ENCODE data around the gene RALGPS1. TPM values are rescaled to one million over a fixed set of nuclear protein-coding genes. Genes with fewer than 3 reads are reported as not detected.

The RALGPS1 gene
- total and polyA plus RNA-seq, 2 of the 8 experiments (the other 6 are each of a cell fraction or from before 2014, with no cell fraction given): 20.0 to 23.5 TPM

- Histone ChIP-seq H3K23me2 (ENCODE audit: low read depth, low read length) (no peaks in the 10 kb centered on the region), H2BK20ac (ENCODE audit: low read length) (no peak overlapping the region), H3K4ac (replicated peaks; ENCODE audit: insufficient read length, low read depth, low read length) (no peak overlapping the region), H3K56ac (replicated peaks; ENCODE audit: insufficient read length, low read depth, low read length) (no peak overlapping the region), H4K8ac (ENCODE audit: extremely low read depth, insufficient read depth, low read length) (no peak overlapping the region), H2AK5ac (ENCODE audit: low read depth, low read length) (no peak overlapping the region), H3K4me1 (replicated peaks in 1 of 4; ENCODE audit: control insufficient read depth in 3 of 4, insufficient read depth in 4 of 4, low read length in 3 of 4) (0 out of 7 replicates have a peak, but pooled peaks cover 0 to 2% (median 0%) of the 10 kb centered on the region in 4 experiments), H3K79me1 (ENCODE audit: low read depth, low read length) (peaks cover 4% of the 10 kb centered on the region), H3K27ac (ENCODE audit: low read depth, low read length) (no peak overlapping the region), H3K36me3 (ENCODE audit: control insufficient read depth in 2 of 4, insufficient read depth in 4 of 4, low read length in 3 of 4) (peaks cover 4 to 24% (median 15%) of the 10 kb centered on the region in 4 experiments; a peak in 5 of 8 replicates), H4K5ac (ENCODE audit: insufficient read length, low read depth, low read length) (no peak overlapping the region), H3K23ac (ENCODE audit: insufficient read length) (no peak overlapping the region), H3K14ac (ENCODE audit: insufficient read length) (no peak overlapping the region), H4K91ac (replicated peaks; ENCODE audit: insufficient read length, low read length) (no peak overlapping the region), H2BK5ac (ENCODE audit: low read depth, low read length) (no peak overlapping the region), H2BK12ac (ENCODE audit: low read depth, low read length) (no peak overlapping the region), H2AFZ (ENCODE audit: low read length) (no peak overlapping the region), H3K27me3 (replicated peaks in 1 of 4; ENCODE audit: control insufficient read depth in 3 of 4, extremely low read depth in 1 of 4, insufficient read depth in 3 of 4, low read length in 3 of 4) (no peaks in the 10 kb centered on the region), H3K4me3 (ENCODE audit: extremely low read depth in 1 of 4, insufficient read depth in 2 of 4, low read depth in 3 of 4, low read length in 4 of 4) (no peak overlapping the region), H3K18ac (ENCODE audit: extremely low read depth, low read length) (no peak overlapping the region), H3K4me2 (ENCODE audit: insufficient read depth in 1 of 2, low read depth in 2 of 2, low read length in 2 of 2) (no peak overlapping the region), H2BK120ac (replicated peaks; ENCODE audit: low read depth, low read length) (no peak overlapping the region), H3K9ac (replicated peaks in 1 of 4; ENCODE audit: extremely low read depth in 1 of 4, low read depth in 3 of 4, low read length in 3 of 4) (no peak overlapping the region), H2BK15ac (ENCODE audit: low read length) (no peak overlapping the region), H3K79me2 (ENCODE audit: control insufficient read depth in 1 of 2, insufficient read depth in 2 of 2, low read length in 2 of 2) (peaks cover 0 to 15% of the 10 kb centered on the region in 2 experiments; a peak in 2 of 4 replicates), H4K20me1 (replicated peaks in 1 of 2; ENCODE audit: control insufficient read depth in 1 of 2, insufficient read depth in 2 of 2, low read length in 2 of 2) (peaks cover 2 to 15% of the 10 kb centered on the region in 2 experiments), H3K9me3 (ENCODE audit: insufficient read depth in 2 of 2, low read depth in 1 of 2, low read length in 1 of 2) (no peaks in the 10 kb centered on the region)
- POLR2A ChIA-PET (ENCODE audit: partially characterized antibody): interaction anchor here (0.6 to 1.0 kb wide), 2 partner anchors 65 to 75 kb away, joined by 3 read pairs; no protein-coding TSS in a partner anchor
- no peak for TF ChIP-seq ATF2 (IDR thresholded peaks at IDR 0.05; ENCODE audit: low read length)
- 95% methylated on average over 23 of the region's 23 CpGs; no CpG with 5 or more reads in 1 of the 2 experiments for WGBS, 2 experiments (ENCODE audit: extremely low coverage in 1 of 2, insufficient coverage in 1 of 2, insufficient read length in 1 of 2, insufficient replicate concordance in 2 of 2, low coverage in 1 of 2, low lambda C conversion rate in 2 of 2, missing lambda C conversion rate in 1 of 2)
- no peak for FAIRE-seq
- CTCF ChIA-PET (ENCODE audit: partially characterized antibody): interaction anchor here (0.8 to 1.3 kb wide), 2 partner anchors 9 to 11 kb away, joined by 3 read pairs; no protein-coding TSS in a partner anchor
- no peak for DNase-seq (ENCODE audit: low read depth in 1 of 2, low spot score in 2 of 2)
Observed at GRCh38 chr9:126880226-126880946, 34.2 kb upstream of the RALGPS1 start.

All from H1 (cell line).